RCC 7860 (cell line): ENCODE data around the gene NXPH2.

Experiments
- DNase-seq: peaks from one replicate; pipeline ENCODE4 v3.0.0-alpha.2; 2015; ENCODE audit warnings: low spot score
- FAIRE-seq: peaks from 2 replicates; lab custom pipeline; 2012; peaks lifted over from hg19 to GRCh38; lab: Jason Lieb, UNC

The NXPH2 gene

DNA sequence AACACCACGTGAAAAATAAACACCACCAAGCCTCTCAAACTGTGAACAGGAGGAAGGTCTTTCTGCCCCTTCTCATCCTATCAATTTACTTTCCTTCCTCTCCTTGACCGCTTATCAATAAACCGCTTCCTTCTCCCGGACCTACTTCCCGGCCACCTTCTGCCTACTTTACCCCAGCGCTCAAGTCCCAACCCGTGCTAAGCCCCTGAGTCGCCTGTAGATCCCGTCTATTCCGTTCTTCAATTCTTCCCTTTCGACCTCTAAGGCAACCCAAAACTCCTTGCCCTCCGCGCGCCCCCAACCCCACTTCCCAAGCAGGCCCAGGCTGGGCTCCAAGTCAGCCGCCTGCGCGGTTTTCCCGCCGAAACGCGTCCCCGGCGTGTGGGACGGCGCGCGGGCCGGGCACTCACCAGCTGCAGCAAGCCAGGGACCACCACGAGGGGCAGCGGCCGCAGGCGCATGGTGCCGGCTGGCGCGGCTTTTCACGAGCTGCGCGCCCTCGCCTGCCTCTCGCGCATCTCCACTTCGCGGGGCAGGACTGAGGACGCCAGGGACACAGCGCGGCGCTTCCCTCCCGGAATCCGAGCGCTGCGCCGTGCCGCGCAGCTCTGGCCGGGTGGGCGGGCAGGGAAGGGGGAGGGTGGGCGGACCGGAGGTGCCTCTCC is at the start of gene NXPH2:
Gene NXPH2, minus strand, starts transcription at position 610 of the 665 bp plus-strand sequence. Its CDS starts 149 bp downstream, at position 461.
- FAIRE-seq (no peak), DNase-seq (no peak)

DNA sequence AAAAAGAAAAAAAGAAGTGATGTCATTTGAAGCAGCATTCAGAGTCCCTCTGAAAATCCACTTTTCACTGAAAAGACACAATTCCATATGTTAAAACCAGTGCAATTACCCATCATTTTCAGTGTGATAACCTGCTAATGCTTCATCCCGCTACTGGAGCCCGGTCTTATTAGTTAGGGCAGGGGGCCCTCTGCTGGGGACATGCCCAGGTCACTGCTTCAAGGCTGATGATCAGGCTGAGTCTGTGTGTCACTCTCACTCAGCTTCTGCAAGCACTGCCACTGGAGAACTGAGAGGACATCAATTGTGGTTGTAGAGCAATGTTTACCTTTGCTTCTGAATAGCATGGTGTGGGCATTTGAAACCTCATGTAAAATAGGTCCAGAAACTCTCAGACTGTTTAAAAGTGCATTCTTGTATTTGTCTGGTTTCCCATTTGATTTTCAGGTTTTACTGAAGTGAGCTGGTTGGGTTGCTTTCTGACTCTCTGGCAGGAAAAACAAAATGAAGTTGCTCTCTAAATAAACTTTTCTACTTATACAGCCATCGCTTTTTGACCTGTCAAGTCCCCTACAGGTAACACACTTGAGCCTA is 49.2 kb upstream of the NXPH2 start:
- FAIRE-seq = no peak
- peak; percentile 29 for DNase-seq

DNA sequence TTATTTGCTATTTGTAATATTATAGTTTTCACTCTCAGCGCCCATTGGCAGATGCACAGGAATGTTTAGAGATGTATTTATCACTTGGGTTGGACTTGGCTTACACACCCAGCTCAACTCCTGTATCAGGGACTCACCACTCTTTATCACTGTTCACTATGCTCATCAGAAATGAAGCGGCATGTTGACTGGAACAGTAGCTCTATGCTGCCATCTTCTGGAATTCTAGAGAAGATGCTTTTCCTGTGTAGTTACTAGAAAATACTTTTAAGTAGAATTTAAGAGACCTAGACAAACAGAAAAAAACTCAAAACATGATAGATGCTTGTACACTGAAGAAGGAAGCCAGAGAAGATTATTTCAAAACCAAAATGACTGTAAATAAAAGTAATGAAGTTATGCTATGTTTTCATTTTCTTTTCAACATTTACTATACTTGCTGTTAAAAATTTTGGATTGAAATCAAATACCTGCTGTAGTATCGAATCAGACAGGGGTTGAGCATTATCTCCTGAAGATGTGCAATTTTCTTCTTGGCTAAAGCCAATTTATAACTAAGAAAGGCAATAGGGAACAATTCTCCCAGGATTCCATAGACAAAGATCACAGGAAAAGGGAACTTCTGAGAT is 47.4 kb upstream of the NXPH2 start:
- peak; percentile 59 for FAIRE-seq
- DNase-seq = peak; percentile 59

DNA sequence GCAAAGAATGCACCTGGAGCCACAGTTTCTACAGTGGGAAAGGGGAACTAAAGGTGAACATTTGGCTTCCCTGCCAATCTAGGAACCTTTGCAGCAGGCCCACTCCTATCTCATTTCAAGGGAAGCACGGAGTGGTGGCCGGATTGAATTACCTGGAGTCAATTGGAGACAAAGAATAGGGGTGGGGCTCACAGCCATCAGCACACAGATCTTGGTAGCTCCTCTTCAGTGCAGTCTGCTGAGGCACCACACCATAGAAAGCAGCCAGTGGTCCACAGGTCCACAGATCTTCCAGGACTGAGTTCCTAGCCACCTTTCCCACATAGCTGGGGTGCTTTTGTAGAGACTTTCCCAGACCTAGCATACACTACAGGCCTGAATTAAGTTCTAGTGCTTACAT is 43.5 kb upstream of the NXPH2 start:
- FAIRE-seq (no peak), DNase-seq (no peak)

DNA sequence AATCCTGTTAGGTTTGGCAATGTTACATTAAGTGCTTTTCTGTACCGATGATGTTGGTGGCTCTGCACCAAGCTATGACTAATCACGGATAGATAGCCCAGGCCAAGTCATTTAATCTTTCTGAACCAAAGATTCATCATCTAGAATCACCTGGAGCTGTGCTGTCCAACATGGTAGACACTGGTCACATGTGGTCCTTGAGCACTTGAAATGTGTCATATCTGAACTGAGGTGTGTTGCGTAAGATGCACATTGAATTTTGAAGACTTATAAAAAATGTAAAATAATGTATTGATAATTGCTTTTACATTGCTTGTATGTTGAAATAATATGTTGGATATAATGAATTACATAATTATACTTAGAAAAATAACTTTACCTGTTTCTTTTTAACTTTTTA is 39.8 kb upstream of the NXPH2 start:
- DNase-seq (no peak), FAIRE-seq (no peak)

DNA sequence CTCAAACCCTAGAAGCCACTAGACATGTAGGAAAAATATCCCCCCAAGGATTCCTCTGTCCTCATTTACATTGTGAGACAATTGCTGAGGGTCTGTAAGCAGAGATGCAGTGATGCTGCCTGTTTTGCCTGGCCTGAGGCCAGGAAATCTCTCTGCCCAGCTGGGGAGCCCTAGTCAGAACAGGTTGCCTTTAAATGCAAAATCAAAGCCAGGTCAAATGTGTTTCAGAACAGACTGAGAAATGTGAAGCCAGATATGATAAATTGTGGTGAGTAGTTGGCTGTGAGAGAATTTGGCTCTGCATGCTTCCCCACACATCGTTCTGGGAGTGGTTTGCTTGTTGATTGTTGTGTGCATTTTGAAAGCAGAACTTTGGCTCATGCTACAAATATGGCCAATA is 38.4 kb upstream of the NXPH2 start:
- no peak for FAIRE-seq
- no peak for DNase-seq

DNA sequence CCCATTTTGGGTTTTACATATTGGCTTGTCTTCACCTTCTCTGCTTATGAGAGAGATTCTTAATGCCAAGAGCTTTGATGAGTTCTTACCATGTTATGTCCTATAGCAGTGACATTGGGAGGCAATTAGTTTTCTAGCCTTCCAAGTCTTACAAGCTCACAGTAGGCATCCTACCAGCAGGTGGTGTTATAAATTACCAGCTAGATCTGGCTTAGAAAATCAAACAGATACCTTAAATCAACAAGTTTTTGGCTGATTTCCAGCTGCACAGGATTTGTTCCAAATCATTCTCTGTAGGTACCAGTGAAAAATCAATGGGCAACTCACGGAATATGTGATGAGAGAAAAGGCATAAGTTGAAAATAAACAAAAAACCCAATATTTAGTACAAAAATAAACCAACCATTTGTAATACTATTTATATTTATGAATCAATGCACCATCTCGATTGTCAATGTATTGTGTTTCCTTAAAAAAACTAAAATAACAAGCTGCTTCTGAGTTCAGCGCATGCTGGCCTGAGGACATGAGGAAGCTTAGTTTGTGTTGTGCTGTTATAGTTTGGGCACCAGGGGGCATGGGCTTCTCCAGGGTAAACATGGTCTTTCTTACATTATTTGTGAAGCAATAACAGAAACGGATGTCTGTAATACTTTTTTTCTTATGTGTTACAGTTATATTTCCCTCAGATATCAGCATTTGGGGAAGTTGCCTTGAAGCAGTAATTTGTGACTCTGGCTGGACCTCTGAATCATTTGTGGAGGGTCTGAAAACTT is 34.1 kb upstream of the NXPH2 start:
- DNase-seq = no peak
- FAIRE-seq = no peak

DNA sequence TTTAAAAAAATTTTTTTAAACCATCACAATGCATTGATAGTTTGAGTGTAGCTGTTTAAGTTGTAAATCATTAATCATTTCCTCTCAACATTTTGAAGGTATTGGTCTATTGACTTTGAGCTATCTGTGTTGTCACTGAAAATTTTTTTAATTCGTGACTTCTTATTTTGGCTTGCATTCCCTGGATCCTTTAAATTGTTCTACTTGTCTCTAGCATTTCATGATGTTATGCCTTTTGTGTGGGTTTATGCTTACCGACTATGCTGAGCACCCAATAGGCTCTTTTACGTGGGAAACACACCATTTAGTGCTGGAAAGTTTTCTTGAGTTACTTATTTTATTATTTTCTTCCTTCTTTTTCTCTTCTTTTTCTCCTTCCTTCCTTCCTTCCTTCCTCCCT is 31.2 kb upstream of the NXPH2 start:
- FAIRE-seq (no peak), DNase-seq (no peak)

DNA sequence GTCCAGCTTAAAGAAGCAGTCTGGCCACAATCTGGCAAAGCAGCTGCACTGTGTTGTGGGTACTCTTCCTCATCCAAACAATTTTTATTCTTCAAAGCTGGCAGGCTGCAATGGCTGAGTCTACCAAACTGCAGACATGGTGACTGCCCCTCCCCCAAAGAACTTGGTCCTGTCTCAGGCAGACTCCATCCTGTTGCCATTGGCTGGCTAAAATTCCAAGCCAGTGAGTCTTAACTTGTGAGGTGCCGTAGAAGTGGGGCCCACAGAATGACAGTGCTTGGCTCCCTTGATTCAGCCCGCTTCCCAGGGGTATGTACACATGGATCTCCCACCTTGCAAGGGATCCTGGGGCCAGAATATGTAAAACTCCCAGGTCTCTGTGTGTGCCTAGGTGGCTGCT is 14.5 kb upstream of the NXPH2 start:
- DNase-seq = no peak

DNA sequence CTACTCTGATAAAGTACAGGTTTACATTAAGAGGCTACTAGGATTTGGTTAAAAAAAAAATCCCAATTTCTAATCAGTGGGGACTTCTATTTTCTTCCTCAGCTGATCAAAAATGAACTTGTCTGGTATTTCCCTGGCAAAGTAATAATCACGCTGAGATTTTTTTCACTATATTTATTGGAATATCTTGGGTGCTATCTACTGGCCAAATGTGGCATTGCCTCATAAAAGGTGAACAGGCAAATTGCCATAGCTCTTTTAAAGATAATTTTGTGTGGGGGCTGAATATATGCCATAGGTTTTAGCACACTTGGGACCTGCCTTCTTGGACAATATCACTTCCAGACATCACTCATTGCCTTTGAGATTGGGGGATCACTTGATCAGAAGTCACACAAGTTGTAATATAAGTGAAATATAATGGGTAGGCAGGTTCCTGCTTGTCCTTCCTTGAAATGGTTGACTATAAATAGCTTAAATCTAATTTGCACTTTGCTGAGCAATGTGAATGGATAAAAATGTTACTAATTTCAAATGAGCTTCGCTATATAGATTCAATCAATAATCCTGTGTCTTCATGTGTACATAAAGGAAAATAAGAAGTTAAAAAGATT is 7.0 kb upstream of the NXPH2 start:
- FAIRE-seq (peak; percentile 55), DNase-seq (peak; percentile 34)

More for the DNA sequence above, 14.5 kb upstream of the NXPH2 start:
- FAIRE-seq = no peak

DNA sequence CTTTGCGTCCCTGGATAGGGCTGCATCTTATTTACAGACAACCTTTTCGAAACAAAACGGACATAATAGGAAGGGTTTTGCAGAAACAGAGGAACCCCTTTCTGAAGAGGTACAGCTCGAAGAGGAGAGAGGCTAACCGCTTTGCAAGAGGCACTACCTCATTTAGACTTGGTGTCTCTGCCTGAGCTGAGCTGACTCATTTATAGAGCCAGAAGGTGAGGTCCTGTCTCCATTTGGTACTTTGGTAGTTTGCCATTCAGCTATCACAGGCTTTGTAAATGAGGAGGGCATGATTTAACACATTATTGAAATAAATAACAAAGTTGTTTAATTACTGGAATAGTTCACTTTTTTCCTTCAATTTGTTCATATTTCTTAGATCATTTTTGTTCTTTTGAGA is 2.2 kb upstream of the NXPH2 start:
- no peak for DNase-seq
- FAIRE-seq = no peak

DNA sequence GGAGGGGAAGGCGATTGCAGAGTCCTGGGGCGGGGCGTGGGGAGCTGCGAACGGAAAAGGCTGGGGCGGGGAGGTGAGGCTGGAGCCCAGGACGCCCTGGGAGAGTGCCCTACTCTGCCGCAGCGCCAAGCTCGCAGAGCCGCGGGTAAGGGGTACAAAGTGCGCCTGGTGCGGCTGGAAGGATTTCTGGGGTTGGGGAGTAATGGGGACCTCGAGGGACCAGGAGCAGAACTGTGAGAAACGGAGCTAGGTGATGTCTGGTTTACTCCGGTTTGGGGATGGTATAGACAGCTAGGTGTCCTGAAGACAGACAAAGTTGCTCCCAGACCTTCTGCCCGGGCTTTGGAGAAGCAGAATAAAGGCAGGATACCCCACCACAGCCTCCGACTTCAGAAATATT is 718 bp upstream of the NXPH2 start:
- no peak for FAIRE-seq
- DNase-seq = no peak

DNA sequence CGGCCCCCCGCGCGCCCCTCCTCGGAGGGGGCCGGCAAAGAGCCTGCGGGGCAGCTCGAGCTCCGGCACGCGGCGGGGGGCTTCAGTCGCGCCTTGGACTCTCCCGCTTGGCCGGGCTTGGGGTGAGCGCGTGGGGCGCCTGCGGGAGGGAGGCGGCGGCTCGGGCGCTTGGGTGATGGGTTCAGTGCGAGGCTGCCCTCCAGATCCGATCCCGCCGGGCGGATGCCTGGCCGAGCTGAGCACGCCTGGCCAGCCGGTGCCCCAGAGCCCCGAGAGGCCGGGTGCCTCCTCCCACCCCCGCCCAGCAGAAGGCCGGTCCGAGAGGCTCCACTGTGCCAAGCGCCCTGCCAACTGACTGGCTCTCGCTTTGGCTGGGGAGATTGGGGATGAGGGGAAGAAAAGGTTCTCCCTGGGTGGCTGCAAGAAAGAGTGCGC is 273 bp upstream of the NXPH2 start:
- FAIRE-seq = no peak
- no peak for DNase-seq

DNA sequence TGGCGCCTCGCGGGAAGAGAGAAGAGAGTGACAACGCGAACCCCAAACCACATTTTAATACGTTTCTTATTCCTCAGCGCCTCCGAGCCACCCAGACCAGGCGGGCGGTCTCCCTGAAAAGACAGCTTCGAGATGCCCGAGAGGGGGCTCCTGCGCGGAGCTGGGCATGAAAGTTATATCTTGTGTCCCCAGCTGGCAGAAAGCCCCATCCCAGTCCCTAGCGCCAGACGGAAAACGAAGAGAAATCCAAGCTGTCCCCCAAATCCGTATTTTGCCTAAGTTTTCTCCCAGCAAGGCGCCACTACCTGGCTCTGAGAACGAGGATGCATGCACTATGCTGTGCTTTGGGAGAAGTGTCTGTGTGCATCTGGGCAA is 797 bp downstream of the NXPH2 start:
- DNase-seq = no peak
- no peak for FAIRE-seq

DNA sequence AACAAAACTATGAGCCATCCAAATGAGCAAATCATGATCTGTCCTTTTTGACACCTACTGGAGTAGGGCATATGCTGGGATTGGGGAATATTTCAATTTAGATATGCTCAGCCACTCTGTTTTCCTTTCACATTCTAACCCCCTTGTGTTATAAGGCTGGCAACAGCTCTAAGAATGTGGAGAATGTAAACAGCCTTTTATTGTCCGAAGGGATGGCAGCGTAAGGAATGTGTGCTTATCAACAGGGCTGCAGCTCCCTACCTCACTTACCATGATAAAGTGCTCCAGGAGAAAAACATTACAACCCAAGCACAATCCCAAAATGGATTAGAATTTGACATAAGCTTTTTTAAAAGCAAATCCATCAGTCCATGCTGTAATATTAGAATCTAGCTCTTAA is 2.2 kb downstream of the NXPH2 start:
- DNase-seq (no peak), FAIRE-seq (no peak)

DNA sequence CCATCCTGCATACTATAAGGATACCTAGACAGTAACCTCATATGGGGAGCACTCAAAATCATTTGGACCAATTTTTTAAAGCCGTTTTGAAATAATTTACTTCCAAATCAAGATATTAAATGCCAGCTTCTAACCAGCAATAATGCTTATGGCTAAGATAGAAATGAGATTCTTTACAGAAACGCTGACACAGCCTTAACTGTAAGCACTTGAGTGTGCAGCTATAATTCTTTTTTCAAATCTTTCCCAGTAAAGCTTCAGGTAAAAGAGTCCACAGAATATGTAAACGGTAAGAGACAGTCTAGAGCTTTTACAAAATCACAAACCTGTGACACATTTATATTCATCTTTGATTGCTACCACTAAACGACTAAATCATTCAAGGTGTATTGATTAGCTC is 4.5 kb downstream of the NXPH2 start:
- DNase-seq (no peak), FAIRE-seq (no peak)

DNA sequence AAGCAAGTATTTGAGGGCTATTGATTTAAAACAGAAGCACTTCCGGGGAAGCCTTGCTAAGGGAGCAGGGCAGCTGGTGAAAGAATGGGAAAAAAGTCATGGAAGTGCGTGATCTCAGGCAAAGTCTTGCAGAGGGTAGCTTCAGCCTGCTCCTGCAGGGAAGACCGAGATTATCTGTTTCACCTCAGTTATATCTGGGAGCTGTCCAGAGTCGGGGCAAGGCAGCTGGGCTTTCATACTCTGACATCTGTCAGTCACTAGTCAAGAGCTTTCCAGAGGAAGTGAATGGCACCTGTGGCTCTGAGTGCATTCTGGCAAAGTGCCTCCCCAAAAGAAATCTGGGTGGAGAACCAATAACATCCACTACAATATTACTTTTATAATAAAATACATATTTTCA is 8.7 kb downstream of the NXPH2 start:
- no peak for FAIRE-seq
- no peak for DNase-seq

DNA sequence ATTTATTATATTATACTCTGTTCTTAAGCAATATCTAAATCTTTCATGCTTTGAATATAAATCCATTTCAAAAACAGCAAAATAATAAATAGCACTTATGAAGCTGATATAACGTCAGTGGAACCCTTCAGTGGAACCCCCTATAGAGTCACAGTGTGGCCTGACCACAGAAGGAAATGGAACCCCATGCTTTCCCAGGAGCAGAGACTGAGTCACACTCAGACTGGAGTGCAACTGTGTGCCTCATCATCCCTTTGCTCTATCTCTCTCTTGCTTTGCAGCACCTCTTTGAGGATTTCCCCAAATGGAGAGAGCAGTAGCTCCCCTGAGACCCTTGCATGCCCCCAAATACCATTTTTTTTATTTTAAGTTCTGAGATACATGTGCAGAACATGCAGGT is 13.1 kb downstream of the NXPH2 start:
- no peak for FAIRE-seq
- DNase-seq = no peak

DNA sequence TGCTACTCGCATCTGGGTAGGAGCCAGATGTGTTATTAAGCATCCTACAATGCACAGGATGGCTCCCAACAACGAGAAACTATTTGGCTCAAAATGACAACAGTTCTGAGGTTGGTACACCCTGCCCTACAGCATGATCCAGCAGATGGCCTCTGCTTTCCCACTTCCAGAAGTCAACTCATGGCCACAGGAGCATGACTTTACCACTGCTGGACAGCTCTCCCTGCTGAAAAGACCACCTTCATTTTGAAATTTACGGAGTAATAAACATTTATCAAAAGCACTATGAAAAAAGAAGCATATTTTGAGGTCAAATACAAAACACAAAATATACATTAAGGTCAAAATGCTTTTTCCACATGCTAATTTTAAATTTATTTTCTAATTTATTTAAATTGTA is 13.7 kb downstream of the NXPH2 start:
- no peak for FAIRE-seq
- DNase-seq = no peak

DNA sequence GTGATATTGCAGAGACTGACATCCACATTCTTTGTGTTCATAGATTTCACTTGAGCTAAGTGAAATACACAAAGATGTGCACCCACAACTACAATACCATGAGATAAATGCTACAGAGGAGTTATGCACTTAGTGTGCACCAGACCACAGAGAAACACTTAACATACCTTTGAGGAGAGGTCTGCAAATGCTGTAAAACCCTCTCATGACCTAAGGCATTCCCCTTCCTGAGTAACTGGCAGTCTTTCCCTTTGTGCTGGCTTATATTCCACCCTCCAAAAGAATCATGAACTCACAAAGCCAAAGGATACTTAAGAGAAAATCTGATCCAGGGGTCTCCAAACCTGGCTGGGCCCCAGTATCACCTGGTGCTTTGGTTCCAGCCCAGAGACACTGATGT is 16.2 kb downstream of the NXPH2 start:
- FAIRE-seq = no peak
- no peak for DNase-seq

DNA sequence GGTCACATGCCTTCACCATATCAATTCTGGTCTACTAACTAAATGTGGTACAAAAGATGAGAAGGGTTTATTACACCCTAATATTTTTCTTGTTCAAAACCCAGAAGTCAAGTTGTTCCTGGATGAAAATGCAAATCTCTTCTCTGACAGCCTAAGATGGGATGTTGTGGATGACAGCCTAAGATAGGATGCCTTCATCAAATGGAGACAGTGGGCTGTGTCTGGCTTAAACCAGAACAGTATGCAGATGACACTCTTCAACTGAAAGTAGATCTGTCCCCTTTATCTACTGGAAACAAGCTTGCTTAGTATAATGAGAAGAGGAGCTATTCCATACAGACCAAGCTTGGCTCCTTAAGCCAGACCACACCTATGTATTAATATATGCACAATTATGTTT is 17.7 kb downstream of the NXPH2 start:
- FAIRE-seq (no peak), DNase-seq (no peak)
